HepG2 (cell line): ENCODE results near the gene DNM3. TPM values are rescaled to one million over a fixed set of nuclear protein-coding genes. Genes with fewer than 3 reads are reported as not detected.

Source experiments
- ATAC-seq: fragments of 200-7000 bp; cut with Tn5 transposase; 3 replicates; pipeline ENCODE4 v1.9.1; 2020; ENCODE audit warnings: mild to moderate bottlenecking, moderate library complexity
- BruUV-seq: library from RNA; stranded (reverse); fragments of 400-500 nt; replicated peaks from 2 replicates; lab custom pipeline; 2021; lab: Mats Ljungman, UMichigan
- CTCF ChIA-PET: fragments of 300-600 bp; formaldehyde crosslinking; extraction: SDS; loops from one replicate; lab custom pipeline; 2021; ENCODE audit warnings: low total read pairs, inconsistent platforms, low intra/inter-chr PET ratio; lab: Yijun Ruan, JAX
- POLR2A ChIA-PET: fragments of 350-600 bp; sonication (Branson Sonifier 250); formaldehyde crosslinking; loops from one replicate; lab custom pipeline; 2020; ENCODE audit warnings: antibody characterized with exemption, inconsistent platforms; lab: Yijun Ruan, JAX
- DNase-seq: peaks from one replicate; pipeline ENCODE4 v3.0.0-alpha.2; 2015; ENCODE audit warnings: low spot score
- FAIRE-seq: peaks from 3 replicates; lab custom pipeline; 2011; peaks lifted over from hg19 to GRCh38; lab: Jason Lieb, UNC
- H2AFZ ChIP-seq: one replicate; pipeline ENCODE4 v1.6.1; 2011; ENCODE audit warnings: low read length, inconsistent platforms
- H3K27ac ChIP-seq: fragments of 300-600 bp; 3 replicates; pipeline ENCODE4 v1.8.0; 2011; ENCODE audit warnings: mixed run types, mild to moderate bottlenecking, mixed read lengths, low read length, inconsistent platforms; ENCODE audit not compliant: insufficient read depth; ENCODE audit errors: extremely low read length
- H3K27me3 ChIP-seq, 2 experiments: fragments of 200-600 bp in 1 of 2; 2 replicates in 1 of 2; 3 replicates in 1 of 2; pipeline versions ENCODE4 v1.6.0 to v1.8.0; 2011; ENCODE audit warnings: low read length in 2 of 2, mild to moderate bottlenecking in 2 of 2, moderate library complexity in 2 of 2, inconsistent platforms in 1 of 2; ENCODE audit not compliant: insufficient read depth in 2 of 2, control insufficient read depth in 1 of 2
- H3K36me3 ChIP-seq, 2 experiments: fragments of 200-600 bp in 1 of 2; replicated peaks in 1 of 2; 2 replicates in 1 of 2; 3 replicates in 1 of 2; pipeline versions ENCODE4 v1.5.1 to v1.8.0; 2011; ENCODE audit warnings: low read length in 2 of 2, inconsistent platforms in 1 of 2; ENCODE audit not compliant: insufficient read depth in 2 of 2, control insufficient read depth in 1 of 2
- H3K4me1 ChIP-seq: 2 replicates; pipeline ENCODE4 v1.5.1; 2012; ENCODE audit warnings: low read length, inconsistent platforms; ENCODE audit not compliant: insufficient read depth
- H3K4me2 ChIP-seq: 2 replicates; pipeline ENCODE4 v1.6.0; 2011; ENCODE audit warnings: low read depth, low read length, inconsistent platforms
- H3K4me3 ChIP-seq, 3 experiments: fragments of 200-600 bp in 1 of 3; sonication (generic), shearing (Covaris generic) in 1 of 3; replicated peaks in 1 of 3; 2 replicates each; pipeline ENCODE4 v1.5.1; 2011 to 2016; ENCODE audit warnings: low read length in 3 of 3, inconsistent platforms in 2 of 3, low read depth in 2 of 3, mild to moderate bottlenecking in 2 of 3, control low read depth in 1 of 3, mixed read lengths in 1 of 3; ENCODE audit not compliant: insufficient read depth in 1 of 3
- H3K79me2 ChIP-seq: one replicate; pipeline ENCODE4 v1.6.1; 2011; ENCODE audit warnings: low read length, inconsistent platforms; ENCODE audit not compliant: insufficient read depth
- H3K9ac ChIP-seq: 2 replicates; pipeline ENCODE4 v1.6.0; 2011; ENCODE audit warnings: mild to moderate bottlenecking, low read depth, low read length, inconsistent platforms; ENCODE audit not compliant: insufficient read depth
- H3K9me3 ChIP-seq: 2 replicates; pipeline ENCODE4 v1.5.1; 2012; ENCODE audit warnings: mild to moderate bottlenecking, low read length
- H4K20me1 ChIP-seq: 2 replicates; pipeline ENCODE4 v1.6.0; 2011; ENCODE audit warnings: inconsistent platforms, mild to moderate bottlenecking, low read length, moderate library complexity; ENCODE audit not compliant: insufficient read depth
- BRF2 ChIP-seq: sonication (generic); formaldehyde crosslinking; IDR thresholded peaks from 2 replicates; pipeline ENCODE4 v1.8.1; 2022; ENCODE audit warnings: mild to moderate bottlenecking, missing genetic modification reagents
- MAF1 ChIP-seq: sonication (generic); formaldehyde crosslinking; IDR thresholded peaks from 2 replicates; pipeline ENCODE4 v1.5.0; 2020; ENCODE audit warnings: missing genetic modification reagents, borderline replicate concordance
- MTF2 ChIP-seq: sonication (generic); formaldehyde crosslinking; IDR thresholded peaks from 2 replicates; pipeline ENCODE4 v1.5.0; 2020; ENCODE audit warnings: missing genetic modification reagents, borderline replicate concordance
- NR2F6 ChIP-seq, 2 experiments: IDR thresholded peaks; 2 replicates each; pipeline ENCODE4 v1.6.1; 2016; ENCODE audit warnings: antibody characterized with exemption in 1 of 2, mild to moderate bottlenecking in 1 of 2
- PTBP1 ChIP-seq: fragments of 200-400 bp; formaldehyde crosslinking; IDR thresholded peaks from 2 replicates; pipeline ENCODE4 v1.6.1; 2018; ENCODE audit warnings: low read length, low read depth; ENCODE audit not compliant: poor library complexity, severe bottlenecking
- ZNF326 ChIP-seq: sonication (generic); formaldehyde crosslinking; IDR thresholded peaks from 2 replicates; pipeline ENCODE4 v1.4.0; 2020; ENCODE audit warnings: missing genetic modification reagents, borderline replicate concordance
- ZNF329 ChIP-seq: sonication (generic); formaldehyde crosslinking; IDR thresholded peaks from 2 replicates; pipeline ENCODE4 v1.9.0; 2021; ENCODE audit warnings: low read depth, mild to moderate bottlenecking, missing genetic modification reagents
- ZNF572 ChIP-seq: sonication (generic); formaldehyde crosslinking; IDR thresholded peaks from 2 replicates; pipeline ENCODE4 v1.5.1; 2020; ENCODE audit warnings: mild to moderate bottlenecking, missing genetic modification reagents
- WGBS: methylation state at CpG from one replicate; pipeline ENCODE4 v1.1.6; 2017; ENCODE audit warnings: low lambda C conversion rate; 5-methylcytosine and 5-hydroxymethylcytosine counted together
- in situ Hi-C: cut with HindIII; loops from 2 replicates; pipeline ENCODE4 v1.10.0; 2017; ENCODE audit warnings: low pct_unique_long_range_greater_than_20kb; ENCODE audit not compliant: extremely low pct_ligation_motif_present
- intact Hi-C: fragments of 100-400 bp; cut with micrococcal nuclease; formaldehyde crosslinking; loops from one replicate; pipeline ENCODE4 v1.10.0; 2022; ENCODE audit not compliant: unreplicated experiment
- polyA plus RNA-seq, 8 experiments: library from polyadenylated mRNA; depleted of rRNA in 3 of 8; stranded (reverse) in 7 of 8; unstranded in 1 of 8; fragments of >200 nt; fragmentation: Illumina TruSeq in 4 of 8; extraction: Trizol in 4 of 8; gene quantifications; 2 replicates each; pipeline versions ENCODE4 v1.2.1 to v1.2.3, GENCODE V29; 2011 to 2016; ENCODE audit warnings: low read depth in 4 of 8, missing spikeins in 1 of 8, mixed read lengths in 1 of 8; ENCODE audit not compliant: insufficient read depth in 1 of 8
- total RNA-seq, 5 experiments: library from RNA; depleted of rRNA; stranded (reverse); fragments of >200 nt; fragmentation: Illumina TruSeq; extraction: Trizol; gene quantifications; 2 replicates each; pipeline ENCODE4 v1.2.3, GENCODE V29; 2016; ENCODE audit warnings: low read depth in 1 of 5
- TF ChIP-seq, protein P1 (sequence below): IDR thresholded peaks from 2 replicates; pipeline ENCODE4 v1.6.1; 2018; ENCODE audit warnings: missing genetic modification reagents

Gene DNM3
- total and polyA plus RNA-seq, 2 of the 13 experiments (the other 11 are each of a cell fraction or from before 2014, with no cell fraction given), result 0.05 TPM; not detected in 1

DNA sequence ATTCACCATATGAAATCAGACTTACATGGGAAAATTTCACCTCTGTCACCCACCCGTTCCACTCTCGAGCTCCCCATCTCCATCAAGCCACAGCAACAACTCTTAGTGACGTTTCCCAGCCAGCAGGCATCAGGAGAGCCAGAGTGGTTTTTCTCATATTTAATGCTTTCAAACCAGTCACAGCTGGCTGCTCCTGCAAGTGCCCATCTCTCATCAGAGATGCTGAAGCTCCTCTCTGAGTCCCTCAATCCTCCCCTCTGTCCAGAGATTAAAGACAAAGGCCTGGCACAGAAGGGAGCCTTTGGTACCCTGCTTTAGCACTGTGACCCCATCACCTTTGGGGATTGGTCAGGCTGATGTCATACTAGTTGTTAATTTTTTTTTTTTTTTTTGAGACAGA lies 277.3 kb downstream of the DNM3 start:
- H3K4me3 ChIP-seq, result no peak overlapping the region
- no peak for FAIRE-seq
- H3K4me1 ChIP-seq, result no peaks in the 10 kb centered on the region
- ATAC-seq, result no peak
- H3K36me3 ChIP-seq, result no peaks in the 10 kb centered on the region
- no peak overlapping the region for H3K27ac ChIP-seq
- H3K9me3 ChIP-seq, result no peaks in the 10 kb centered on the region
- TF ChIP-seq MTF2 (no peak), BRF2 (CRISPR knock-in tag) (no peak), ZNF326 (CRISPR knock-in tag) (no peak), PTBP1 (no peak), ZNF572 (CRISPR knock-in tag) (no peak)
- TF ChIP-seq, protein P1, sequence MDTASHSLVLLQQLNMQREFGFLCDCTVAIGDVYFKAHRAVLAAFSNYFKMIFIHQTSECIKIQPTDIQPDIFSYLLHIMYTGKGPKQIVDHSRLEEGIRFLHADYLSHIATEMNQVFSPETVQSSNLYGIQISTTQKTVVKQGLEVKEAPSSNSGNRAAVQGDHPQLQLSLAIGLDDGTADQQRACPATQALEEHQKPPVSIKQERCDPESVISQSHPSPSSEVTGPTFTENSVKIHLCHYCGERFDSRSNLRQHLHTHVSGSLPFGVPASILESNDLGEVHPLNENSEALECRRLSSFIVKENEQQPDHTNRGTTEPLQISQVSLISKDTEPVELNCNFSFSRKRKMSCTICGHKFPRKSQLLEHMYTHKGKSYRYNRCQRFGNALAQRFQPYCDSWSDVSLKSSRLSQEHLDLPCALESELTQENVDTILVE (CRISPR knock-in tag), result no peak
- TF ChIP-seq, all 625 proteins: peak for 0
- H3K79me2 ChIP-seq, result no peaks in the 10 kb centered on the region
- H3K9ac ChIP-seq, result no peak overlapping the region
- CTCF ChIA-PET, result no interaction called here
- no peak overlapping the region for H3K4me2 ChIP-seq
- H3K27me3 ChIP-seq, result no peaks in the 10 kb centered on the region
- H4K20me1 ChIP-seq, result no peaks in the 10 kb centered on the region
- DNase-seq, result no peak
- no peak overlapping the region for H2AFZ ChIP-seq
- WGBS, result 0% methylated on average over 3 of the region's 3 CpGs
- POLR2A ChIA-PET, result no interaction called here
- no TSS peak for BruUV-seq
- in situ Hi-C loops, result no loop called here
- intact Hi-C loops, result no loop called here

DNA sequence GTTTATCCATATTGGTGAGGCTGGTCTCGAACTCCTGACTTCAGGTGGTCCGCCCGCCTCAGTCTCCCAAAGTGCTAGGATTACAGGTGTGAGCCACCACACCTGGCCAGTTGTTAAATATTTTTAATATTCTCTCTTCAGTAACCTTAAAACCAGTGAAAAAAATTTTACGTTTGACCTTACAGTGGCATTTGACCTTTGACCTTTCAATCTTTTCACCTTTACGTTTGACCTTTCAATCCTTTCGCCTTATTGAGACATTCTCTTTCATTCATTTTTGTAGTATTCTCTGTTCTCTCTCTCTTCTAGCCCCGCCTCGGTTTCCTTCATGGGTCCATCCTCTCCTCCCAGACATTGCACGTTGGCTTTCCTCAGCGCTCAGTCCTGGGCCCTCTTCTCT lies 277.9 kb downstream of the DNM3 start:
- TF ChIP-seq MAF1 (no peak), ZNF329 (CRISPR knock-in tag) (no peak), NR2F6 (IDR thresholded peaks at IDR 0.05) (peak; percentile 36), NR2F6 (CRISPR knock-in tag; IDR thresholded peaks at IDR 0.05) (no peak)
- Histone ChIP-seq H3K9ac (no peak overlapping the region), H3K27ac (no peak overlapping the region), H2AFZ (no peak overlapping the region), H3K4me2 (no peak overlapping the region), H4K20me1 (no peaks in the 10 kb centered on the region), H3K4me3 (no peak overlapping the region), H3K36me3 (no peaks in the 10 kb centered on the region), H3K27me3 (no peaks in the 10 kb centered on the region), H3K9me3 (no peaks in the 10 kb centered on the region), H3K4me1 (no peaks in the 10 kb centered on the region), H3K79me2 (no peaks in the 10 kb centered on the region)
- ChIA-PET POLR2A (no interaction called here), CTCF (no interaction called here)
- in situ Hi-C loops (no loop called here), intact Hi-C loops (no loop called here)
- no TSS peak for BruUV-seq
- WGBS, result 57% methylated on average over 10 of the region's 10 CpGs
- FAIRE-seq, result no peak
- ATAC-seq, result no peak
- no peak for DNase-seq
